Body of pancreas (tissue), 4 donors: ENCODE results near the gene PFKFB2. TPM values are rescaled to one million over a fixed set of nuclear protein-coding genes. Genes with fewer than 3 reads are reported as not detected.
A peak's percentile ranks its signal among the peaks of the same experiment; 100 is the strongest.

Experiments
- ATAC-seq: fragments of 150-250 bp; one replicate; pipeline ENCODE4 v1.9.1; 2016
- DNase-seq, 4 donors: peaks; one replicate each; pipeline ENCODE4 v3.0.0-alpha.2; 2019
- H3K27ac ChIP-seq, 4 donors: fragments of 200-600 bp; sonication (generic); 1 replicate in 3 of 4; 2 replicates in 1 of 4; pipeline versions ENCODE4 v1.5.1 to v1.6.1; 2016 to 2019; ENCODE audit warnings: mild to moderate bottlenecking in 1 of 4, mixed read lengths in 1 of 4, moderate library complexity in 1 of 4
- H3K27me3 ChIP-seq, 2 donors: fragments of 200-600 bp; sonication (generic); one replicate each; pipeline ENCODE4 v1.6.0; 2016; ENCODE audit warnings: mild to moderate bottlenecking in 1 of 2
- H3K36me3 ChIP-seq, 2 donors: fragments of 200-600 bp; sonication (generic); replicated peaks in 1 of 2; 2 replicates each; pipeline ENCODE4 v1.5.1; 2016; ENCODE audit warnings: low read depth in 2 of 2; ENCODE audit not compliant: insufficient read depth in 1 of 2
- H3K4me1 ChIP-seq: fragments of 200-600 bp; sonication (generic); one replicate; pipeline ENCODE4 v1.6.0; 2016
- H3K4me3 ChIP-seq, 2 donors: fragments of 200-600 bp; sonication (generic); 1 replicate in 1 of 2; 2 replicates in 1 of 2; pipeline ENCODE4 v1.5.1; 2016 to 2019
- H3K9me3 ChIP-seq, 3 donors: fragments of 200-600 bp; sonication (generic); 1 replicate in 2 of 3; 2 replicates in 1 of 3; pipeline ENCODE4 v1.5.1; 2016
- POLR2A ChIP-seq, 3 donors: fragments of 450-650 bp; IDR thresholded peaks; one replicate each; pipeline ENCODE4 v1.6.1; 2016; ENCODE audit warnings: antibody characterized with exemption in 3 of 3, mild to moderate bottlenecking in 2 of 3
- WGBS, 2 donors: methylation state at CpG; one replicate each; pipeline ENCODE4 v1.1.5; 2017; 5-methylcytosine and 5-hydroxymethylcytosine counted together
- intact Hi-C: fragments of 100-400 bp; cut with DNase I; formaldehyde crosslinking; loops from one replicate; pipeline ENCODE4 v1.15.1; 2023
- total RNA-seq, 2 donors: library from RNA; depleted of rRNA; stranded (reverse); fragments of >200 nt; gene quantifications; one replicate each; pipeline ENCODE4 v1.1.0, GENCODE V29; 2016
- TF ChIP-seq, protein P1 (sequence below), 7 experiments: fragments of 450-650 bp in 4 of 7; fragments of 200-600 bp in 3 of 7; sonication (generic) in 3 of 7; IDR thresholded peaks; one replicate each; pipeline ENCODE4 v1.5.1; 2016 to 2019; ENCODE audit warnings: antibody characterized with exemption in 7 of 7

The PFKFB2 gene
- total RNA-seq, 2 donors from 2014 or later, result 4.9 to 9.3 TPM

DNA sequence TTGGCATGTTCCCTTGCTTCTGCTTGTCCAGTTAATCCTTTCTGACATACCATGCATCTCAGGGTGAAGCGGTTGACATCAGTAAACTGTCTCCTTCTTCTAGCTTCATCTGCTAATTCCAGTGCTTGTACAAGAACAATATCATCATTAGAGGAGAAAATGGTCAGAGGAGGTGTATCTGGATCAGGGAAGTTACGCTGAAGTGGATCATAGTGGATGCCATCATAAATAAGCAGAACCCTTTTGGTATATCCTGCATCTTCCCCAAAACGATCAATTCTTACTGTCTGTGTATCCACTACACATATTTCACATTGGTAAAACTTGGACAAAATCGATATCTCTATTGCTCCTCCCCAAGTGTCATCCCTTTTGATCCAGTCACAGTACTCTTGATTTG, 4.0 kb upstream of the PFKFB2 start:
- WGBS, 2 donors, result 64 to 71% methylated on average over 4 of the region's 4 CpGs
- no peaks in the 10 kb centered on the region for H3K36me3 ChIP-seq
- no peak overlapping the region for H3K4me3 ChIP-seq
- H3K9me3 ChIP-seq, result no peaks in the 10 kb centered on the region
- intact Hi-C loops, result no loop called here
- no peaks in the 10 kb centered on the region for H3K27me3 ChIP-seq
- ATAC-seq (no peak), DNase-seq (no peak)
- H3K27ac ChIP-seq, result no peak overlapping the region
- TF ChIP-seq POLR2A (IDR thresholded peaks at IDR 0.05), result no peak
- TF ChIP-seq, protein P1, sequence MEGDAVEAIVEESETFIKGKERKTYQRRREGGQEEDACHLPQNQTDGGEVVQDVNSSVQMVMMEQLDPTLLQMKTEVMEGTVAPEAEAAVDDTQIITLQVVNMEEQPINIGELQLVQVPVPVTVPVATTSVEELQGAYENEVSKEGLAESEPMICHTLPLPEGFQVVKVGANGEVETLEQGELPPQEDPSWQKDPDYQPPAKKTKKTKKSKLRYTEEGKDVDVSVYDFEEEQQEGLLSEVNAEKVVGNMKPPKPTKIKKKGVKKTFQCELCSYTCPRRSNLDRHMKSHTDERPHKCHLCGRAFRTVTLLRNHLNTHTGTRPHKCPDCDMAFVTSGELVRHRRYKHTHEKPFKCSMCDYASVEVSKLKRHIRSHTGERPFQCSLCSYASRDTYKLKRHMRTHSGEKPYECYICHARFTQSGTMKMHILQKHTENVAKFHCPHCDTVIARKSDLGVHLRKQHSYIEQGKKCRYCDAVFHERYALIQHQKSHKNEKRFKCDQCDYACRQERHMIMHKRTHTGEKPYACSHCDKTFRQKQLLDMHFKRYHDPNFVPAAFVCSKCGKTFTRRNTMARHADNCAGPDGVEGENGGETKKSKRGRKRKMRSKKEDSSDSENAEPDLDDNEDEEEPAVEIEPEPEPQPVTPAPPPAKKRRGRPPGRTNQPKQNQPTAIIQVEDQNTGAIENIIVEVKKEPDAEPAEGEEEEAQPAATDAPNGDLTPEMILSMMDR (IDR thresholded peaks at IDR 0.05), result no peak
- peaks cover 59% of the 10 kb centered on the region for H3K4me1 ChIP-seq

DNA sequence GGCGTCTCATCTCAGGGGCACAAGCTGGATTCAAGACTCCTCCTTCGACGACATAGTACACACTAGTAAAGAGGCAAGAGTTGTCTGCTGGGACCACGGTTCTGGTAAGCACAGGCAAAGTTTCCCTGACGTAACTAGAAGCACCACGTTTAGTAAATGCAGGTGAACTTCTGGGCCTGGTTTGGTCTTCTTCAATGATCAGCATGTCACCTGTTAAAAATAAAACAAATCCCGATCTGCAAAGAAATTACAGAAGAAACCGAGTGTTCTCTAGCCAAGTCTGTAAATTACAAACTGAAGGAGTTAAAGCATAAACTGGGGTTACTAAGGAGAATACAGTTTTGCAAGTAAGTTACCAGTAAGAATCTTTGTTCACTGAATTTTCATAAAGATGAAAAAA, 3.6 kb upstream of the PFKFB2 start:
- DNase-seq (no peak), ATAC-seq (no peak)
- H3K9me3 ChIP-seq, result no peaks in the 10 kb centered on the region
- H3K27me3 ChIP-seq, result no peaks in the 10 kb centered on the region
- WGBS, 2 donors, result 34 to 44% methylated on average over 8 of the region's 8 CpGs
- no peak for TF ChIP-seq POLR2A (IDR thresholded peaks at IDR 0.05)
- TF ChIP-seq, protein P1 (IDR thresholded peaks at IDR 0.05), result no peak
- peak overlapping the region in 2 of 4 donors; percentile 93 to 95 for H3K27ac ChIP-seq
- peak overlapping the region in 1 of 2 donors; percentile 75 for H3K4me3 ChIP-seq
- H3K36me3 ChIP-seq, result no peaks in the 10 kb centered on the region
- peaks cover 60% of the 10 kb centered on the region for H3K4me1 ChIP-seq
- intact Hi-C loops, result no loop called here

DNA sequence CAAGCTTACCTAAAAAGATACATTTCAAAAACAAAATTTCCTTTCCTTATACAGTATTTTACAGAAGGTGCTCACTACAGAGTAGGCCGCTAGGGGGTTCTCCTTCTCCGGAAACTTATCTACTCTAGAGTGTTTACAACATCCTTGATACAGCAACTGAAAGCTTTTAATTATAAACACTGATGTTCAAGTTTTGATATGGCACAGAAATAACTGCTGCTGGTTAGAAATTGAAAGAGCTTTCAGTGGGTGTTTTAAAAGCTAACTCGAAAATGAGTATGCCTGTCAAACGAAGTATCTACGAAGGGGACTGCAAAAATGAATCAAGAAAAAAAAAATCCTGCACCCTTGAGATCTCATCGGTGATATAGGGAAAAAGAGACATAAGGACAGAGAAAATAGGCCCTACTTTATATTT, 3.1 kb upstream of the PFKFB2 start:
- DNase-seq (peak; percentile 57 to 71 (median 64)), ATAC-seq (no peak)

DNA sequence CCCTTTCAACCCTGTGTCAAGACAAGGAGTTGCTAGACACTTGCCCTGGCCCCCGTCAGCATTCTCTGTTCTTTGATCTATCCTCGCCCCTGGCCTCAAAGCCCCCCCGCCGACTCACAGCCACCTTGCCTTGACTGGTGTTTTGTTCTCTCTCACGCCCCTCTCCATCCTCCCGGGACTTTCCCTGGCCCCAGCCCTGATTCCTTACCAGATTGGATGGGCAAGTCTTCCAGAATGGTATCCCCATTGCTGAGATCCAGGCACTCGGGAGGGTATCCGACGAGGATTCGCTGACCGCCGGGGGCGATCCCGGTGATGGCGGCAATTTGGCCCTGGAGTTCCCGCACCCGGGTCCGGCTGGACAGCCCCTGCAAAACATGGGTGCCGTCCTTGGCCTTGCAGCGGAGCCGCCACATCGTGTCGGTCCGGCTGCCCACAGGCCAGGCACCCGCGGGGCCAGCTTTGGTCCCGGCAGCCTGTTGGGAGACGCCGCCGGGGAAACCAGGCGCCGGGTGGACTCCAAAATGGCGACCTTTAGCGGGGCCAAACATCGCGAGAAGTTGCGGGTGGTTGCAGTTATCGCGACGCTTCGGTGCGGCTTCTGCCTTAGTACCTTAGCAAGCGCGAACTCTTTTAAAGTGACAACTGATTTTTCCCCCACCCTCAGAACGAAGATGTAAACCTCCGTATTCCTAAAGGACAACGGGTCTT, 2.4 kb upstream of the PFKFB2 start:
- ATAC-seq (peak; percentile 63), DNase-seq (peak; percentile 95 to 96 (median 95))
- H3K4me1 ChIP-seq, result peaks cover 60% of the 10 kb centered on the region
- peak overlapping the region; percentile 90 to 98 (median 94) for H3K27ac ChIP-seq
- H3K9me3 ChIP-seq, result no peaks in the 10 kb centered on the region
- WGBS, 2 donors, result 0 to 1% methylated on average over 12 to 47 of the region's 47 CpGs
- H3K4me3 ChIP-seq, result peak overlapping the region; percentile 75 to 93
- intact Hi-C loops, result no loop called here
- no peaks in the 10 kb centered on the region for H3K27me3 ChIP-seq
- TF ChIP-seq, protein P1 (IDR thresholded peaks at IDR 0.05), result no peak
- peak in 2 of 3 donors; percentile 61 to 64 for TF ChIP-seq POLR2A (IDR thresholded peaks at IDR 0.05)
- no peaks in the 10 kb centered on the region for H3K36me3 ChIP-seq

More for the DNA sequence above, 3.1 kb upstream of the PFKFB2 start:
- 0% methylated on average over 6 of the region's 6 CpGs for WGBS, 2 donors
- peaks cover 60% of the 10 kb centered on the region for H3K4me1 ChIP-seq
- H3K4me3 ChIP-seq, result peak overlapping the region; percentile 75 to 93
- TF ChIP-seq, protein P1 (IDR thresholded peaks at IDR 0.05), result peak; percentile 48 to 80 (median 68)
- no peak for TF ChIP-seq POLR2A (IDR thresholded peaks at IDR 0.05)
- intact Hi-C loops, result no loop called here
- peak overlapping the region; percentile 90 to 98 (median 94) for H3K27ac ChIP-seq
- no peaks in the 10 kb centered on the region for H3K27me3 ChIP-seq
- H3K36me3 ChIP-seq, result no peaks in the 10 kb centered on the region
- H3K9me3 ChIP-seq, result no peaks in the 10 kb centered on the region
